Measurements from ENCODE around the gene DNAH5. TPM values are rescaled to one million over a fixed set of nuclear protein-coding genes. Genes with fewer than 3 reads are reported as not detected.

DNAH5 gene
- total and polyA plus RNA-seq, 2 of the 13 experiments (the other 11 are each of a cell fraction or from before 2014, with no cell fraction given), result 0.09 TPM

- ChIA-PET CTCF (ENCODE audit: low intra/inter-chr PET ratio, low total read pairs) (no interaction called here), POLR2A (no interaction called here)
- H3K9ac ChIP-seq (ENCODE audit: insufficient read depth, low read depth, low read length), result no peak overlapping the region
- no peaks in the 10 kb centered on the region for H3K36me3 ChIP-seq (replicated peaks in 1 of 2; ENCODE audit: control insufficient read depth in 1 of 2, insufficient read depth in 2 of 2, low read length in 2 of 2)
- H3K27me3 ChIP-seq (ENCODE audit: control insufficient read depth in 1 of 2, insufficient read depth in 2 of 2, low read length in 2 of 2), result no peaks in the 10 kb centered on the region
- intact Hi-C loops (cut with micrococcal nuclease; ENCODE audit: unreplicated experiment) (no loop called here), in situ Hi-C loops (cut with HindIII; ENCODE audit: extremely low pct_ligation_motif_present, low pct_unique_long_range_greater_than_20kb) (no loop called here)
- ATAC-seq (no peak), FAIRE-seq (no peak), DNase-seq (ENCODE audit: low spot score) (no peak)
- no peak for TF ChIP-seq BCLAF1 (IDR thresholded peaks at IDR 0.05)
- TF ChIP-seq ZBTB10 (CRISPR knock-in tag; IDR thresholded peaks at IDR 0.05; ENCODE audit: borderline replicate concordance), result no peak
- TF ChIP-seq ZNF616 (CRISPR knock-in tag; IDR thresholded peaks at IDR 0.05; ENCODE audit: low read depth), result no peak
- no peak for TF ChIP-seq RBAK (CRISPR knock-in tag; IDR thresholded peaks at IDR 0.05)
- no peak for TF ChIP-seq DBP (CRISPR knock-in tag; IDR thresholded peaks at IDR 0.05; ENCODE audit: not compliant biosample characterization)
- no peak for TF ChIP-seq ATF5 (CRISPR knock-in tag; IDR thresholded peaks at IDR 0.05; ENCODE audit: low read depth)
- no peak for TF ChIP-seq ZFX (CRISPR knock-in tag; IDR thresholded peaks at IDR 0.05; ENCODE audit: low read depth)
- no peak for TF ChIP-seq MTF2 (CRISPR knock-in tag; IDR thresholded peaks at IDR 0.05; ENCODE audit: borderline replicate concordance)
- no peaks in the 10 kb centered on the region for H3K9me3 ChIP-seq (ENCODE audit: low read length)
- no peak overlapping the region for H3K4me2 ChIP-seq (ENCODE audit: low read depth, low read length)
- no TSS peak for BruUV-seq (replicated peaks)
- no peak overlapping the region for H3K27ac ChIP-seq (ENCODE audit: extremely low read length, insufficient read depth, low read length)
- no peaks in the 10 kb centered on the region for H3K4me1 ChIP-seq (ENCODE audit: insufficient read depth, low read length)
- no peaks in the 10 kb centered on the region for H4K20me1 ChIP-seq (ENCODE audit: insufficient read depth, low read length)
- WGBS (ENCODE audit: low lambda C conversion rate), result 10% methylated on average over 5 of the region's 5 CpGs
- no peaks in the 10 kb centered on the region for H3K79me2 ChIP-seq (ENCODE audit: insufficient read depth, low read length)
- H3K4me3 ChIP-seq (replicated peaks in 1 of 3; ENCODE audit: insufficient read depth in 1 of 3, low read depth in 2 of 3, low read length in 3 of 3), result no peak overlapping the region
- no peak overlapping the region for H2AFZ ChIP-seq (ENCODE audit: low read length)
Observed at GRCh38 chr5:13859270-13860065, 85.0 kb downstream of the DNAH5 start.
